Fibroblast of skin of scalp (primary cell): ENCODE results near the gene PTH2R.
"Not testable (repeated sequence)": the region's sequence is repeated elsewhere in the genome, so short reads cannot be mapped to it uniquely, and the experiment has no call there.

Experiments used
- DNase-seq: peaks from one replicate; pipeline ENCODE4 v3.0.0-alpha.2; 2013

Gene PTH2R

GRCh38 chr2:208488686-208489564 lies 82.3 kb downstream of the PTH2R start:
- DNase-seq: no peak

GRCh38 chr2:208489687-208490086 lies 83.1 kb downstream of the PTH2R start:
- no peak for DNase-seq

- no peak for DNase-seq
These were observed 83.9 kb downstream of the PTH2R start for GRCh38 chr2:208490492-208490891.

GRCh38 chr2:208491641-208492040 lies 85.0 kb downstream of the PTH2R start:
- DNase-seq: no peak

GRCh38 chr2:208492069-208492468 lies 85.5 kb downstream of the PTH2R start:
- DNase-seq: no peak

- DNase-seq: no peak
These were observed 86.6 kb downstream of the PTH2R start for GRCh38 chr2:208493186-208493585.

- DNase-seq: no peak
These were observed 89.5 kb downstream of the PTH2R start for GRCh38 chr2:208496129-208496528.

- DNase-seq: no peak
These were observed 94.6 kb downstream of the PTH2R start for GRCh38 chr2:208501206-208501605.

GRCh38 chr2:208502288-208502687 lies 95.7 kb downstream of the PTH2R start:
- DNase-seq: no peak

GRCh38 chr2:208505365-208505764 lies 98.8 kb downstream of the PTH2R start:
- DNase-seq: not testable (repeated sequence)

GRCh38 chr2:208509586-208509985 lies 103.0 kb downstream of the PTH2R start:
- no peak for DNase-seq

- no peak for DNase-seq
These were observed 104.4 kb downstream of the PTH2R start for GRCh38 chr2:208511016-208511415.

- no peak for DNase-seq
These were observed 105.0 kb downstream of the PTH2R start for GRCh38 chr2:208511573-208511972.

GRCh38 chr2:208515099-208515498 lies 108.5 kb downstream of the PTH2R start:
- no peak for DNase-seq

GRCh38 chr2:208523069-208523468 lies 116.5 kb downstream of the PTH2R start:
- DNase-seq: not testable (repeated sequence)

- not testable (repeated sequence) for DNase-seq
These were observed 118.6 kb downstream of the PTH2R start for GRCh38 chr2:208525165-208525564.

- no peak for DNase-seq
These were observed 123.2 kb downstream of the PTH2R start for GRCh38 chr2:208529796-208530195.

GRCh38 chr2:208531361-208531760 lies 124.8 kb downstream of the PTH2R start:
- no peak for DNase-seq

GRCh38 chr2:208535578-208535977 lies 129.0 kb downstream of the PTH2R start:
- not testable (repeated sequence) for DNase-seq

- DNase-seq: no peak
These were observed 134.9 kb downstream of the PTH2R start for GRCh38 chr2:208541461-208541988.

GRCh38 chr2:208541989-208542464 lies 135.4 kb downstream of the PTH2R start:
- DNase-seq: no peak

GRCh38 chr2:208542465-208543041 lies 136.0 kb downstream of the PTH2R start:
- no peak for DNase-seq
